Amygdala (tissue), 56 donors: ENCODE results near the gene PYM1.
A peak's percentile ranks its signal among the peaks of the same experiment; 100 is the strongest.
"Not testable (repeated sequence)": the region's sequence is repeated elsewhere in the genome, so short reads cannot be mapped to it uniquely, and the experiment has no call there.

Source experiments
- DNase-seq, 56 donors: peaks; one replicate each; lab custom pipeline; 2025; lab: John Stamatoyannopoulos, UW

Gene PYM1

GRCh38 chr12:55922126-55922525 is 5.6 kb downstream of the PYM1 start:
- no peak for DNase-seq

GRCh38 chr12:55919032-55919431 is 8.7 kb downstream of the PYM1 start:
- DNase-seq = not testable (repeated sequence)

GRCh38 chr12:55915482-55915859 is 12.2 kb downstream of the PYM1 start:
- DNase-seq = no peak

- DNase-seq = no peak
These were observed 14.8 kb downstream of the PYM1 start for GRCh38 chr12:55912908-55913307.

GRCh38 chr12:55909513-55909884 is 18.2 kb downstream of the PYM1 start:
- DNase-seq = no peak

- DNase-seq = peak in 1 of 56 donors; percentile 1
These were observed 18.8 kb downstream of the PYM1 start for GRCh38 chr12:55908726-55909512.

GRCh38 chr12:55906056-55906455 is 21.6 kb downstream of the PYM1 start:
- no peak for DNase-seq

GRCh38 chr12:55901881-55902490 is 25.7 kb downstream of the PYM1 start:
- DNase-seq = no peak

GRCh38 chr12:55899082-55899481 is 28.6 kb downstream of the PYM1 start:
- DNase-seq = no peak

GRCh38 chr12:55893723-55894122 is 34.0 kb downstream of the PYM1 start:
- no peak for DNase-seq

GRCh38 chr12:55891310-55891709 is 36.4 kb downstream of the PYM1 start:
- DNase-seq = no peak

- DNase-seq = no peak
These were observed 42.6 kb downstream of the PYM1 start for GRCh38 chr12:55885113-55885512.

GRCh38 chr12:55877824-55878223 is 49.9 kb downstream of the PYM1 start:
- DNase-seq = no peak

- peak in 10 of 56 donors; percentile 1 to 19 (median 2) for DNase-seq
These were observed 51.8 kb downstream of the PYM1 start for GRCh38 chr12:55875704-55876467.

GRCh38 chr12:55874443-55874842 is 53.3 kb downstream of the PYM1 start:
- DNase-seq = no peak

GRCh38 chr12:55866454-55867004 is 61.2 kb downstream of the PYM1 start:
- DNase-seq = not testable (repeated sequence)

GRCh38 chr12:55865327-55865726 is 62.4 kb downstream of the PYM1 start:
- DNase-seq = no peak

- DNase-seq = not testable (repeated sequence)
These were observed 64.8 kb downstream of the PYM1 start for GRCh38 chr12:55862931-55863330.

GRCh38 chr12:55862286-55862685 is 65.4 kb downstream of the PYM1 start:
- no peak for DNase-seq

- DNase-seq = no peak
These were observed 65.8 kb downstream of the PYM1 start for GRCh38 chr12:55861871-55862270.

- DNase-seq = no peak
These were observed 66.3 kb downstream of the PYM1 start for GRCh38 chr12:55861396-55861795.
